CD4-positive, alpha-beta T cell (primary cell): Measurements from ENCODE around the gene CDC45. TPM values are rescaled to one million over a fixed set of nuclear protein-coding genes. Genes with fewer than 3 reads are reported as not detected.

Experiments
- ATAC-seq: fragments of 200-7000 bp; cut with Tn5 transposase; one replicate; pipeline ENCODE4 v1.10.0; 2022; ENCODE audit warnings: mild to moderate bottlenecking; ENCODE audit not compliant: poor library complexity
- CTCF ChIA-PET: fragments of 350-600 bp; sonication (Branson Sonifier 250); formaldehyde crosslinking; loops from one replicate; lab custom pipeline; 2021; ENCODE audit warnings: antibody characterized with exemption, inconsistent platforms; lab: Charles Lee
- POLR2A ChIA-PET: fragments of 350-600 bp; sonication (Branson Sonifier 250); formaldehyde crosslinking; loops from one replicate; lab custom pipeline; 2021; ENCODE audit warnings: antibody characterized with exemption, inconsistent platforms; lab: Charles Lee
- DNase-seq, 14 experiments: peaks; one replicate each; pipeline ENCODE4 v3.0.0-alpha.2; 2013 to 2020; ENCODE audit warnings: mixed read lengths in 2 of 14
- H3K27ac ChIP-seq, 2 donors: one replicate each; pipeline versions ENCODE4 v1.5.1 to v1.7.0; 2013; ENCODE audit warnings: low read length in 2 of 2, low read depth in 1 of 2, mild to moderate bottlenecking in 1 of 2
- H3K27me3 ChIP-seq, 2 experiments: 1 replicate in 1 of 2; 2 replicates in 1 of 2; pipeline versions ENCODE4 v1.6.1 to v1.7.0; 2013; ENCODE audit warnings: low read length in 2 of 2, control low read depth in 1 of 2, mild to moderate bottlenecking in 1 of 2, moderate library complexity in 1 of 2; ENCODE audit not compliant: insufficient read depth in 2 of 2, control insufficient read depth in 1 of 2
- H3K36me3 ChIP-seq: one replicate; pipeline ENCODE4 v1.6.1; 2013; ENCODE audit warnings: low read length, control low read depth; ENCODE audit not compliant: insufficient read depth
- H3K4me1 ChIP-seq: one replicate; pipeline ENCODE4 v1.6.1; 2013; ENCODE audit warnings: low read length, control low read depth; ENCODE audit not compliant: insufficient read depth
- H3K4me3 ChIP-seq: one replicate; pipeline ENCODE4 v1.5.1; 2013; ENCODE audit warnings: mild to moderate bottlenecking, low read length, moderate library complexity
- H3K9me3 ChIP-seq, 2 experiments: 1 replicate in 1 of 2; 2 replicates in 1 of 2; pipeline versions ENCODE4 v1.6.1 to v1.7.0; 2013; ENCODE audit warnings: low read length in 2 of 2, mild to moderate bottlenecking in 2 of 2, control low read depth in 1 of 2, moderate library complexity in 1 of 2; ENCODE audit not compliant: control insufficient read depth in 1 of 2, insufficient read depth in 1 of 2
- H3K27ac Mint-ChIP-seq: one replicate; pipeline ENCODE4 v1.8.0; 2020; ENCODE audit warnings: mixed read lengths
- H3K27me3 Mint-ChIP-seq: one replicate; pipeline ENCODE4 v1.8.0; 2021; ENCODE audit warnings: mixed read lengths
- H3K36me3 Mint-ChIP-seq: one replicate; pipeline ENCODE4 v1.8.0; 2021; ENCODE audit warnings: low read depth, mixed read lengths
- H3K4me1 Mint-ChIP-seq: one replicate; pipeline ENCODE4 v1.8.0; 2021; ENCODE audit warnings: low read depth, mixed read lengths
- H3K4me3 Mint-ChIP-seq: one replicate; pipeline ENCODE4 v1.8.0; 2020; ENCODE audit warnings: mild to moderate bottlenecking, mixed read lengths
- H3K9me3 Mint-ChIP-seq: one replicate; pipeline ENCODE4 v1.8.0; 2020; ENCODE audit warnings: mixed read lengths
- intact Hi-C, 2 experiments: fragments of 100-400 bp; cut with DNase I in 1 of 2; cut with micrococcal nuclease in 1 of 2; formaldehyde crosslinking; loops; one replicate each; pipeline versions ENCODE4 v1.15.1 to v1.9.0; 2023 to 2025; cut with DNase I, micrococcal nuclease
- total RNA-seq, 174 experiments: library from RNA in 2 of 174; stranded (reverse) in 2 of 174; gene quantifications; one replicate each; pipeline ENCODE4 v1.2.3 and lab custom pipeline; 2021 to 2026
- TF ChIP-seq, protein P1 (sequence below): fragments of 200-600 bp; IDR thresholded peaks from one replicate; pipeline ENCODE4 v1.8.0; 2022; ENCODE audit warnings: antibody characterized with exemption, mild to moderate bottlenecking

CDC45 gene
- total RNA-seq, 2 experiments from 2014 or later = 0.75 to 0.82 TPM

DNA sequence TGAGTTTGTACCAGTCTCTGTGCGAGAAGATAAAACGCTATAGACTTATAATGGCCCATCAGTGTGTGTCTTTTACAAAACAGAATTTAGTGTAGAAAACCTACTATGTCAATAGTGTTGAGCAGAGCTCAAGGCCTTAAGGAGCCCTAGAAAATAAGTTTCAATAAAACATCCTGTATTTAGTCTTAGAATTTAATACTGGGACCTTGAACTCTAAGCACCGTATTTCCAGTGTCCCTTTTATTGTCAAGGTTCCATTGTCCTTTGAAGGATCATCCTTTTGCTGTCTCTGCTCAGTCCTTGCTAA lies 16.6 kb downstream of the CDC45 start:
- H3K27me3 ChIP-seq = no peaks in the 10 kb centered on the region
- no peaks in the 10 kb centered on the region for H3K9me3 ChIP-seq
- no peaks in the 10 kb centered on the region for H3K27me3 Mint-ChIP-seq
- ChIA-PET POLR2A (interaction anchor here (1.4 kb wide), 2 partner anchors 81 to 133 kb away, joined by 3 to 10 read pairs; no protein-coding TSS in a partner anchor), CTCF (interaction anchor here (3.9 kb wide), 1 partner anchor 134 kb away, joined by 22 read pairs; no protein-coding TSS in a partner anchor)
- no peaks in the 10 kb centered on the region for H3K9me3 Mint-ChIP-seq
- no peak for DNase-seq
- H3K4me1 Mint-ChIP-seq = peaks cover 9% of the 10 kb centered on the region
- ATAC-seq = no peak
- intact Hi-C loops = loop anchor here (1.0 to 10.0 kb wide), 3 partner anchors 134 to 221 kb away; partner anchors contain the start of gene SEPTIN5 (in 1 of the 2)
- TF ChIP-seq, protein P1, sequence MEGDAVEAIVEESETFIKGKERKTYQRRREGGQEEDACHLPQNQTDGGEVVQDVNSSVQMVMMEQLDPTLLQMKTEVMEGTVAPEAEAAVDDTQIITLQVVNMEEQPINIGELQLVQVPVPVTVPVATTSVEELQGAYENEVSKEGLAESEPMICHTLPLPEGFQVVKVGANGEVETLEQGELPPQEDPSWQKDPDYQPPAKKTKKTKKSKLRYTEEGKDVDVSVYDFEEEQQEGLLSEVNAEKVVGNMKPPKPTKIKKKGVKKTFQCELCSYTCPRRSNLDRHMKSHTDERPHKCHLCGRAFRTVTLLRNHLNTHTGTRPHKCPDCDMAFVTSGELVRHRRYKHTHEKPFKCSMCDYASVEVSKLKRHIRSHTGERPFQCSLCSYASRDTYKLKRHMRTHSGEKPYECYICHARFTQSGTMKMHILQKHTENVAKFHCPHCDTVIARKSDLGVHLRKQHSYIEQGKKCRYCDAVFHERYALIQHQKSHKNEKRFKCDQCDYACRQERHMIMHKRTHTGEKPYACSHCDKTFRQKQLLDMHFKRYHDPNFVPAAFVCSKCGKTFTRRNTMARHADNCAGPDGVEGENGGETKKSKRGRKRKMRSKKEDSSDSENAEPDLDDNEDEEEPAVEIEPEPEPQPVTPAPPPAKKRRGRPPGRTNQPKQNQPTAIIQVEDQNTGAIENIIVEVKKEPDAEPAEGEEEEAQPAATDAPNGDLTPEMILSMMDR = no peak
- H3K4me1 ChIP-seq = no peaks in the 10 kb centered on the region
- H3K36me3 Mint-ChIP-seq = no peaks in the 10 kb centered on the region
- H3K4me3 ChIP-seq = no peak overlapping the region
- H3K27ac ChIP-seq = no peak overlapping the region
- H3K27ac Mint-ChIP-seq = peak overlapping the region; percentile 47
- no peak overlapping the region for H3K4me3 Mint-ChIP-seq
- H3K36me3 ChIP-seq = no peaks in the 10 kb centered on the region

DNA sequence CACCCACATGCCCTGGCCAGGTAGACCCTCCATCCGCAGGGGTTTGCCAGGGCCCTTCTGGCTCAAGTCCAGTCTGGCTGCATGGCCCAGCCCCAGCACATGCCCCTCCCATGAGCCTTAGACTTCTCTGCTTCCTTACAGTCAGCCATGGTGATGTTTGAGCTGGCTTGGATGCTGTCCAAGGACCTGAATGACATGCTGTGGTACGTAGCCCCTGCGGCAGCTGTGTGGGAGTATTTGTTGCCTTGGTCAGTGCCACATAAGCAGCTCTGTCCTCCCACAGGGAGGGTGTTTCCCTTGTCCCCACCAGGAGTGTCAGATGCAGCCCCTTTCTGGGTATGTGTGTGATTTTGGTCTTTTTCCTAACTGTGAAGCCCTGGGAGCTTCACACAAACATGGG lies 17.5 kb downstream of the CDC45 start:
- Histone ChIP-seq H3K27me3 (no peaks in the 10 kb centered on the region), H3K36me3 (no peaks in the 10 kb centered on the region), H3K27ac (no peak overlapping the region), H3K4me1 (no peaks in the 10 kb centered on the region), H3K9me3 (no peaks in the 10 kb centered on the region), H3K4me3 (no peak overlapping the region)
- H3K27ac Mint-ChIP-seq = no peak overlapping the region
- intact Hi-C loops = loop anchor here (5.0 to 10.0 kb wide), 2 partner anchors 218 to 220 kb away; partner anchors contain the start of gene SEPTIN5 (in 1 of the 2)
- ATAC-seq (no peak), DNase-seq (no peak)
- H3K4me1 Mint-ChIP-seq = peaks cover 9% of the 10 kb centered on the region
- H3K27me3 Mint-ChIP-seq = no peaks in the 10 kb centered on the region
- POLR2A ChIA-PET = no interaction called here
- no peak overlapping the region for H3K4me3 Mint-ChIP-seq
- no peaks in the 10 kb centered on the region for H3K9me3 Mint-ChIP-seq
- CTCF ChIA-PET = interaction anchor here (3.9 kb wide), 1 partner anchor 133 kb away, joined by 22 read pairs; no protein-coding TSS in a partner anchor
- H3K36me3 Mint-ChIP-seq = no peaks in the 10 kb centered on the region
- TF ChIP-seq, protein P1 = no peak

DNA sequence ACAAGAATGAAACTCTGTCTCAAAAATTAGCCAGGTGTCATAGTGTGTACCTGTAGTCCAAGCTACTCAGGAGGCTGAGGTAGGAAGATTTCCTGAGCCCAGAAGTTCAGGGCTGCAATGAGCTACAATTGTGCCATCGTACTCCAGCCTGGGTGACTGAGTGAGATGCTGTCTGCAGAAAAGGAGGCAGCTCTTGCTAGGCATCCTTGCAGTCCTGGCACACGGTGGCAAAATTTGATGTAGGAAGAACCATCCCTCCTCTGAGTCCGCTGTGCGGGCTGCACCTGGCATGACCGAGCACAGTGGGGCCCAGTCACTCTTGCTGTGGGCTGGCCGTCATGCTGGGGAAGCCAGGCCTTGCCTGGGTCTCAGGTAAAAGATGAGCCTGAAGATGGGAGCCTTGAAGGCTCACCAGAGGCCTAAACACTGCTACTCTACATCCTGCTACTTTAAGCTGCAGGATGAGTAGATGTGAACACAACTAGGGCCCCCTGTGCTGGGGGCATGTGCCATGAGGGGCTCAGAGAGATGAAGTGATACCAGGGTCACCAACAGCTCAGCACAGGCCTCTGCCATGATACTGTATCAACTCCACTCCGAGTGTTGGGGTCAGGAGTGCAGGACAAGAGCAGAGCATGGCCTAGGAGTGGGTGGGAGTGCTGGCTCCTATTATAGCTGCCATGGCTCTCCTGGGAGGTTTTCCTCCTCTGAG lies 18.6 kb downstream of the CDC45 start:
- Mint-ChIP-seq H3K27ac (no peak overlapping the region), H3K4me1 (peaks cover 9% of the 10 kb centered on the region), H3K9me3 (no peaks in the 10 kb centered on the region), H3K36me3 (no peaks in the 10 kb centered on the region), H3K27me3 (no peaks in the 10 kb centered on the region), H3K4me3 (no peak overlapping the region)
- ATAC-seq (no peak), DNase-seq (no peak)
- ChIA-PET POLR2A (no interaction called here), CTCF (interaction anchor here (3.9 kb wide), 1 partner anchor 132 kb away, joined by 22 read pairs; no protein-coding TSS in a partner anchor)
- intact Hi-C loops = loop anchor here (5.0 to 10.0 kb wide), 2 partner anchors 216 to 219 kb away; partner anchors contain the start of gene SEPTIN5 (in 1 of the 2)
- no peak overlapping the region for H3K4me3 ChIP-seq
- TF ChIP-seq, protein P1 = no peak
- no peak overlapping the region for H3K27ac ChIP-seq
- H3K36me3 ChIP-seq = no peaks in the 10 kb centered on the region
- H3K4me1 ChIP-seq = no peaks in the 10 kb centered on the region
- no peaks in the 10 kb centered on the region for H3K27me3 ChIP-seq
- no peaks in the 10 kb centered on the region for H3K9me3 ChIP-seq
